Small intestine (tissue), 7 donors: Measurements from ENCODE around the gene MMP24. TPM values are rescaled to one million over a fixed set of nuclear protein-coding genes. Genes with fewer than 3 reads are reported as not detected.
"Not testable (repeated sequence)": the region's sequence is repeated elsewhere in the genome, so short reads cannot be mapped to it uniquely, and the experiment has no call there.

Experiments
- DNase-seq, 2 donors: peaks; one replicate each; pipeline versions ENCODE4 v3.0.0 to v3.0.0-alpha.2; 2013
- FAIRE-seq: peaks from 2 replicates; lab custom pipeline; 2012; peaks lifted over from hg19 to GRCh38; lab: Jason Lieb, UNC
- H3K27ac ChIP-seq, 3 donors: one replicate each; pipeline ENCODE4 v1.5.1; 2013; ENCODE audit warnings: low read length in 2 of 3, mild to moderate bottlenecking in 2 of 3, control low read depth in 1 of 3, inconsistent platforms in 1 of 3, low read depth in 1 of 3, moderate library complexity in 1 of 3
- H3K27me3 ChIP-seq, 3 donors: one replicate each; pipeline ENCODE4 v1.6.1; 2013; ENCODE audit warnings: low read length in 3 of 3, inconsistent platforms in 1 of 3; ENCODE audit not compliant: control insufficient read depth in 3 of 3, insufficient read depth in 3 of 3
- H3K36me3 ChIP-seq, 3 donors: one replicate each; pipeline ENCODE4 v1.6.1; 2013; ENCODE audit warnings: low read length in 3 of 3, inconsistent platforms in 1 of 3, low read depth in 1 of 3, mild to moderate bottlenecking in 1 of 3, moderate library complexity in 1 of 3; ENCODE audit not compliant: control insufficient read depth in 3 of 3, insufficient read depth in 2 of 3
- H3K4me1 ChIP-seq, 3 donors: one replicate each; pipeline ENCODE4 v1.6.1; 2013; ENCODE audit warnings: low read length in 2 of 3, inconsistent platforms in 1 of 3, low read depth in 1 of 3, mild to moderate bottlenecking in 1 of 3, moderate library complexity in 1 of 3; ENCODE audit not compliant: control insufficient read depth in 3 of 3, insufficient read depth in 2 of 3
- H3K4me3 ChIP-seq, 3 donors: one replicate each; pipeline ENCODE4 v1.5.1; 2013; ENCODE audit warnings: low read length in 3 of 3, control low read depth in 1 of 3, inconsistent platforms in 1 of 3, low read depth in 1 of 3, mild to moderate bottlenecking in 1 of 3, moderate library complexity in 1 of 3
- H3K9me3 ChIP-seq, 2 donors: one replicate each; pipeline ENCODE4 v1.6.1; 2013; ENCODE audit warnings: low read depth in 1 of 2, low read length in 1 of 2; ENCODE audit not compliant: control insufficient read depth in 2 of 2, insufficient read depth in 1 of 2
- WGBS, 3 donors: extraction: QIAGEN DNeasy Blood & Tissue Kit; methylation state at CpG; one replicate each; pipeline ENCODE4 v1.1.7; 2013; 5-methylcytosine and 5-hydroxymethylcytosine counted together
- polyA plus RNA-seq, 4 donors: library from polyadenylated mRNA; stranded (reverse) in 3 of 4; unstranded in 1 of 4; fragments of 200-250 nt in 3 of 4; fragments of 120-200 nt in 1 of 4; gene quantifications; one replicate each; pipeline versions ENCODE4 v1.2.1 to v1.2.3, GENCODE V29; 2013
- donor health status: healthy with polysubstance abuse.
- donor health status: control.
- donor health status: control.
- donor health status: Bipolar disorder and iron deficiency.
- donor health status: healthy.

The MMP24 gene
- polyA plus RNA-seq, 4 donors, result 0.54 to 1.3 (median 0.73) TPM

DNA sequence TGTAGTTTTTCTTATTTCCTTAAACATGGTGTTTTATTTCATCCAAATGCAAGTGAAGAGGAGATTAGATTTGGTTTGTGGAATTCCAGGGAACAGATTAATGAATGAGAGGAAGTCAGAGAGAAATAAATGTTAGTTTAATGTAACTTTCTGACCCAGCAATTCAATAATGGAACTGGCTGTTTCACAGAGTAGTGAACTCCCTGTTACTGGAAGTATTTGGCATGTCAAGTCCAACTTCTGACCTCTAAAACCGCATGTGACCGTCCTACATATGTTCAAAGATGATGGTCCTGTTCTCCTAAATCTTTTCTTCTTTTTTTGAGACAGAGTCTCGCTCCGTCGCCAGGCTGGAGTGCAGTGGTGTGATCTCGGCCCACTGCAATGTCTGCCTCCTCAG lies 35.9 kb upstream of the MMP24 start:
- WGBS, 3 donors, result 78 to 96% (median 94%) methylated on average over 6 of the region's 6 CpGs
- H3K4me3 ChIP-seq, result no peak overlapping the region
- H3K27ac ChIP-seq, result peak overlapping the region in 1 of 3 donors; percentile 45
- no peaks in the 10 kb centered on the region for H3K27me3 ChIP-seq
- FAIRE-seq (no peak), DNase-seq (no peak)
- peaks cover 0 to 9% of the 10 kb centered on the region in 2 donors for H3K9me3 ChIP-seq
- no peaks in the 10 kb centered on the region for H3K36me3 ChIP-seq
- peaks cover 0 to 12% (median 3%) of the 10 kb centered on the region in 3 donors for H3K4me1 ChIP-seq

DNA sequence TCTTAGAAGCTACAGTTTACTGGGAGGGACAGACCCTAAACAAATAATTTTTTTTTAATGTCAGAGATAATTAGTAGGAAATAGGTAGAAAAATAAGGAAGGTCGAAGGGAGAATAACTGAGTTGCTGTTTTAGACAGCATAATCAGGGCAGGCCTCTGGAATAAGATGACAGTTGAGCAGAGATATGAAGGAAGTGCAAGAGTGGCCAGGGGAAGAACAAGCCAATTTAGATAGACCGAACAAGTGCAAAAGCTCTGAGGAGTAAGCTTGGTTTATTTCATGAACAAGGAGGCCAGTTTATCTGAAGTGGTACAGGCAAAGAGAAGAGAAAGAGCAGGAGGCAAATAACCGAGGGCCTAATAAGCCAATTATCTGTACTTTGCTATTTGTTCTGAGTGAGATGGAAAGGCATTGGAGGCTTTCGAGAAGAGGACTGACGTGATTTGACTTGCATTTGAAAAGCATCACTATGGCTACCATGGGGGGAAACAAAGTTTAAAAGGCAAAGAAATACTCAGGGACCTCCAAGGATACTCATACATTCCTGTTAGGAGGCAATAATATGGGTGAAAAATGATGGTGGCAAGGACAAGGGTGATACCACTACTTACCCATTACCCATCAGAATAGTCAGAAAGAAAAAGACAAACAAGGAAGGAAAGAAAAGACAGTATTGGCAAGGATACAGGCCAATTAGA lies 34.9 kb upstream of the MMP24 start:
- 62 to 75% (median 72%) methylated on average over 5 of the region's 5 CpGs for WGBS, 3 donors
- no peaks in the 10 kb centered on the region for H3K27me3 ChIP-seq
- no peak overlapping the region for H3K4me3 ChIP-seq
- peaks cover 0 to 13% of the 10 kb centered on the region in 2 donors for H3K9me3 ChIP-seq
- H3K4me1 ChIP-seq, result peaks cover 0 to 12% (median 3%) of the 10 kb centered on the region in 3 donors
- DNase-seq (no peak), FAIRE-seq (no peak)
- H3K27ac ChIP-seq, result no peak overlapping the region
- no peaks in the 10 kb centered on the region for H3K36me3 ChIP-seq

DNA sequence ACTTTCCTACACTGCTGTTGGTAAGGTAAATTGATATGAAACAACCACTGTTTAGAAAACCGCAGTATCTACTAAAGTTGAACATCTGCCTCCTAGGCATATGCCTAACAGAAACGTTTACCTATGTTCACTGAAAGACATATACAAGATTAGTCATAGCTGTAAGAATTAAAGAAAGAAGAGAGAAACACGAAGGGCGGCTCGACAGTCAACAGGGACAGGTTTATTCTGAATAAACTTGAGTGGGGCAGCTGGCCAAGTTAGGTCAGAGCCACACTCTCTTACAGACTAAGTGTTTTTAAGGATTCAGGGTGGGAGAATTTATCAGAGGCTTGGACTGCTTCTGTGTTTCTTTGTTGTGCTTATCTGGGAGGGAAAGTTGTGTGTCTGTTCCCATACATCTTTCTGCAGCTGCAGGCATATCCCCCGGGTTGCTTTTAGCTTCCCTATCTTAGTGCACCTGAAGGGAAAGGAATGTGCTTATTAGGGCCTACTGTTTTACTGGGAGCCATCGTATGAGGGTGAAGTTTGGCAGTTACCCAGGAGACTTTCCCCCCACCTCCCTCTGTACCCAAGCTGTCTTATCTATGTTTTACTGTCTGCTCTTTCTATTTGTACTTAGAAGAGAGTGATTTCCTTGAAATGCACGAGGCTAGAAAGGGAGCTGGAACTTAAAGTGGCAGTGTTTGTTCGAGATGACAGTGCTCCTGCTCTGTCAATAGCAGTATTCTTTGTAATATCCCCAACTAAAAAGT lies 34.2 kb upstream of the MMP24 start:
- whole genome bisulfite sequencing, 3 donors, result 11 to 34% (median 31%) methylated on average over 9 of the region's 9 CpGs
- Histone ChIP-seq H3K9me3 (peaks cover 0 to 17% of the 10 kb centered on the region in 2 donors), H3K4me3 (no peak overlapping the region), H3K36me3 (no peaks in the 10 kb centered on the region), H3K27me3 (no peaks in the 10 kb centered on the region), H3K4me1 (peaks cover 0 to 12% (median 3%) of the 10 kb centered on the region in 3 donors), H3K27ac (no peak overlapping the region)
- FAIRE-seq (no peak), DNase-seq (peak; percentile 32 to 44)

DNA sequence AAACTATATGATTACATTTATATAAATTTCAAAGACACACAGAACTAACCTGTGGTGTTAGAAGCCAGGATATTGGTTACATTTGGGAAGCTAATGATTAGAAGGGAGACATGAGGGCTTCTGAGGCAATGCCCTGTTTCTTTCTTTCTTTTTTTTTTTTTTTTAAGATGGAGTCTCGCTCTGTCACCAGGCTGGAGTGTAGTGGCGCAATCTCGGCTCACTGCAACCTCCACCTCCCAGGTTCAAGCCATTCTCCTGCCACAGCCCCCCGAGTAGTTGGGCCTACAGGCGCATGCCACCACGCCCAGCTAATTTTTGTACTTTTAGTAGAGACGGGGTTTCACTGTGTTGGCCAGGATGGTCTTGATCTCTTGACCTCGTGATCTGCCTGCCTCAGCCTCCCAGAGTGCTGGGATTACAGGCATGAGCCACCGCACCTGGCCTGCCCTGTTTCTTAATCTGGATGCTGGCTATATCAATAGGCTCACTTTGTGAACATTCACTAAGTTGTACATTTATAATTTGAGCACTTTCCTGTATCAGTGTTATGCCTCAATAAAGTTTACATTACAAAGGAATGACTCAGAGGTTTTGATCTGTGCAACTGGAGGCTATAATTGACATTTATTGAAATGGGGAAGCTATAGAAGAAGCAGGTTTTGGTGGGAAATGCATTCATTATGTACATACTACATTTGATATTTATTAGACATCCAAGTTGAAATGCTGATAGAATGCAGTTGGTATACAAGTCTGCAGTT lies 33.3 kb upstream of the MMP24 start:
- peaks cover 0 to 12% (median 3%) of the 10 kb centered on the region in 3 donors for H3K4me1 ChIP-seq
- not testable (repeated sequence) for H3K36me3 ChIP-seq, H3K27me3 ChIP-seq, H3K4me3 ChIP-seq, FAIRE-seq, H3K27ac ChIP-seq
- DNase-seq, result peak in 1 of 2 donors; percentile 22
- 64 to 80% (median 74%) methylated on average over 9 of the region's 9 CpGs for WGBS, 3 donors
- peaks cover 0 to 25% of the 10 kb centered on the region in 2 donors for H3K9me3 ChIP-seq

DNA sequence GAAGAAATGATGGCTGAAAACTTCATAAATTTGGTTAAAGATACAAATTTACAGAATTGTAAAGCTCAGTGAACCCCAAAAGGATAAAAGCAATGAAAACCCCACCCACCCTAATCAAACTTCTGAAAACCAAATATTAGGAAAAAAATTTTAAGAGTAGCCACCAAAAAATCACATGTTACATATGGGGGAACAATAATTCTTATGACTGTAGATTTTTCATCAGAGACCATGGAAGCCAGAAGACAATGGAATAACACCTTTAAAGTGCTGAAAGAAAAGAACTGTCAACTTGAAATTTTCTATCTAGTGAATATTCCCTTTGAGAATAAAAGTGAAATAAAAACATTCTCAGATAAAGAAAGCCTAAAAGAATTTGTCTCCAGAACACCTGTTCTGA lies 30.2 kb upstream of the MMP24 start:
- Histone ChIP-seq H3K27me3 (no peaks in the 10 kb centered on the region), H3K4me1 (peaks cover 0 to 11% (median 3%) of the 10 kb centered on the region in 3 donors), H3K9me3 (peaks cover 0 to 37% of the 10 kb centered on the region in 2 donors), H3K27ac (no peak overlapping the region), H3K36me3 (no peaks in the 10 kb centered on the region), H3K4me3 (no peak overlapping the region)
- FAIRE-seq, result no peak
- no peak for DNase-seq

DNA sequence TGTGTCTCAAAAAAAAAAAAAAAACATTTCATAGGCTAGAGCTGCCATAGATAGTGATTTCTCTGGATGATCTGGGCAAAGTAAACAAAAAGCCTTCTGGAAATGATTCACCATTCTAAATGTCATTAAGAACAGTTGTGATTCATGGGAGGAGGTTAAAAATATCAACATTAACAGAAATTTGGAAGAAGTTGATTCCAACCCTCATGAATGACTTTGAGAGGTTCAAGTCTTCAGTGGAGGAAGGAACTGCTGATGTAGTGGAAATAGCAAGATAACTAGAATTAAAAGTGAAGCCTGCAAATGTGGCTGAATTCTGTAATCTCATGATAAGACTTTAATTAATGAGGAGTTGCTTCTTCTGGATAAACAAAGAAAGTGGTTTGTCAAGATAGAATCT lies 26.8 kb upstream of the MMP24 start:
- no peak for FAIRE-seq
- H3K4me3 ChIP-seq, result no peak overlapping the region
- DNase-seq, result no peak
- H3K9me3 ChIP-seq, result peaks cover 0 to 37% of the 10 kb centered on the region in 2 donors
- no peak overlapping the region for H3K27ac ChIP-seq
- no peaks in the 10 kb centered on the region for H3K4me1 ChIP-seq
- no peaks in the 10 kb centered on the region for H3K27me3 ChIP-seq
- H3K36me3 ChIP-seq, result no peaks in the 10 kb centered on the region

DNA sequence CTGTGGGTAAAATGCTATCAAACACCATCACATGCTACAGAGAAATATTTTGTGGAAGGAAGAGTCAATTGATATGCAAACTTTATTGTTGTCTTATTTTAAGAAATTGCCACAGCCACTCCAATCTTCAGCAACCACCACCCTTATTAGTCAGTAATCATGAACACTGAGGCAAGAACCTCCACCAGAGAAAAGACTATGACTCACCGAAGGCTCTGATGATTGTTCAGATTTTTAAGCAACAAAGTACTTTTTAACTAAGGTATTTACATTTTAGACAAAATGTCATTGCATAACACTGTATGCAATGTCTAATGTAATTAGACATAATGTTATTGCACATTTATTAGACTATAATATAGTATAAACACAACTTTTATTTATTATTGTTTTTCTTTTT lies 26.2 kb upstream of the MMP24 start:
- Histone ChIP-seq H3K9me3 (peaks cover 0 to 35% of the 10 kb centered on the region in 2 donors), H3K27me3 (no peaks in the 10 kb centered on the region), H3K36me3 (no peaks in the 10 kb centered on the region), H3K27ac (no peak overlapping the region), H3K4me1 (no peaks in the 10 kb centered on the region), H3K4me3 (no peak overlapping the region)
- WGBS, 3 donors, result 73 to 94% (median 88%) methylated on average over 1 of the region's 1 CpG
- DNase-seq (no peak), FAIRE-seq (no peak)

DNA sequence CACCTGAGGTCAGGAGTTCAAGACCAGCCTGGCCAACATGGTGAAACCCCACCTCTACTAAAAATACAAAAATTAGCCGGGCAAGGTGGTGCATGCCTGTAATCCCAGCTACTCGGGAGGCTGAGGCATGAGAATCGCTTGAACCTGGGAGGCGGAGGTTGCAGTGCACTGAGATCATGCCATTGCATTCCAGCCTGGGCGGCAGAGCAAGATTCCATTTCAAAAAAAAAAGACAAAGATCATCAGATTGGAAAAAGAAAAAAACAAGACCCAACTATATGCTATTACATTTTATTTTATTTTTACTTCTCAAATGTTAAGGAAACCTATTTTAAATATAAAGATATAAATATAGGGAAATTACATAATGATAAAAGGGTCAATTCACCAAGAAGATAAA lies 25.0 kb upstream of the MMP24 start:
- H3K36me3 ChIP-seq, H3K4me1 ChIP-seq, H3K27me3 ChIP-seq, H3K27ac ChIP-seq, FAIRE-seq, H3K4me3 ChIP-seq, DNase-seq: not testable (repeated sequence)
- peaks cover 0 to 28% of the 10 kb centered on the region in 2 donors for H3K9me3 ChIP-seq
- WGBS, 3 donors, result 95 to 98% (median 96%) methylated on average over 5 of the region's 5 CpGs
